ENCODE measurements around the gene PLAAT4.

The PLAAT4 gene

GRCh38 chr11:63516109-63516508 is 20.5 kb upstream of the PLAAT4 start:
- no peak for TF ChIP-seq CTCF (IDR thresholded peaks at IDR 0.05; ENCODE audit: insufficient read depth, low read length, missing control alignments)
- ChIA-PET POLR2A (no interaction called here), CTCF (interaction anchor here (2.1 kb wide), 1 partner anchor 37 kb away, joined by 5 read pairs; no protein-coding TSS in a partner anchor)
- no peak for DNase-seq (ENCODE audit: low read depth, low spot score)
- H3K4me3 ChIP-seq (ENCODE audit: low read depth, low read length) = no peak overlapping the region

DNA sequence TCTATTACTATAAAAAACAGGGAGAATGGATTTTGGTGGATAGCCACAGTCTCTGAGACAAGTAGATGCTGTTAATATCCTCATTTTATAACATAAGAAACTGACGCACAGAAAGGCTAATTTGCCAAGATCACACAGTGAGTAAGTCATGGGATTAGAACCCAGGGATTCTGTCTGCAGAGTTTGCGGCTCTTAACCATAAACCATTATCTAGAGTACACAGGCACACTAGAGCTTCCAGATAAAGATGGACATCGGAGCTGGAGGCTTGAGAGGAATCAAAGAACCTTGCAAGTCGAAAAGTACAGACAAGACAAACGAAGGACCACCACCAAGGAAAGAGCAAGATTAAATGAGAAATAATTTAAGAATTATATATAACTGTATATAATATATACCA is 19.5 kb upstream of the PLAAT4 start:
- DNase-seq (ENCODE audit: low read depth, low spot score) = no peak
- no peak overlapping the region for H3K4me3 ChIP-seq (ENCODE audit: low read depth, low read length)
- POLR2A ChIA-PET = no interaction called here
- CTCF ChIA-PET = no interaction called here
- no peak for TF ChIP-seq CTCF (IDR thresholded peaks at IDR 0.05; ENCODE audit: insufficient read depth, low read length, missing control alignments)

DNA sequence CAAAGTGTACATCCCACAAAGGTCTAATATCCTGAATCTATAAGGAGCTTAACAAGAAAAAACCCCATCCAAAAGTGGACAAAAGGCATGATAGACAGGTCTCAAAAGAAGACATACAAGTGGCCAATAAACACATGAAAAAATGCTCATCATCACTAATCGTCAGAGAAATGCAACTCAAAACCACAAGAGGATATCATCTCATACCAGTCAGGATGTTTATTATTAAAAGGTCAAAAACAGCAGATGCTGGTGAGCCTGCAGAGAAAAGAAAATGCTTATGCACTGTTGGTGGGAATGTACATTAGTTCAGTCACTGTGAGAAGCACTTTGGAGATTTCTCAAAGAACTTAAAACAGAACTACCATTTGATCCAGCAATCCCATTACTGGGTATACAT is 18.1 kb upstream of the PLAAT4 start:
- no peak overlapping the region for H3K4me3 ChIP-seq (ENCODE audit: low read depth, low read length)
- DNase-seq (ENCODE audit: low read depth, low spot score) = peak; percentile 56
- ChIA-PET POLR2A (no interaction called here), CTCF (interaction anchor here (1.1 to 1.2 kb wide), 2 partner anchors 14 to 108 kb away, joined by 3 read pairs; no protein-coding TSS in a partner anchor)
- TF ChIP-seq CTCF (IDR thresholded peaks at IDR 0.05; ENCODE audit: insufficient read depth, low read length, missing control alignments) = no peak

DNA sequence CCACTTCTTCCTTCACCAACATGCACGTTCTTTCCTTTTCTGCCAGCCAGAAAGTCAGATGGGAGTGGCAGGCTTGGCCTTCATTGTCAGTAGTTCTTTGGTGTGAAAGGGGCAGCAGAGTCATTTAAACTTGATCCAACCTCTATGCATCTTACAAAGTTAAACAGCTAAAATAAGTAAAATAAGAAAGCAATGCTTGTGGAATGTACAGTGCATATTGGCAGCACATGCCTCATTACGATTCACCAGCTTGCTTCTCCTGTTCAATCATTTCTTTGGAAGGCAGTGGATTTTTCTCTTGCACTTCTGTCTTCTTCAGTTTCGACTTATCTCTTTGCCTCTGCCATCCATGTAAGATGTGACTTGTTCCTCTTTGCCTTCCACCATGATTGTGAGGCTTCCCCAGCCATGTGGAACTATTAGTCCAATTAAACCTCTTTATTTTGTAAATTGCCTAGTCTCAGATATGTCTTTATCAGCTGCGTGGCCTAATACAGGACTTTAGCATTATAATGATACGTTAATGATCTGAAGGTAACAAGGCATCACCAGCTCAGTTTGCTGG is 15.9 kb upstream of the PLAAT4 start:
- no peak overlapping the region for H3K4me3 ChIP-seq (ENCODE audit: low read depth, low read length)
- CTCF ChIA-PET = interaction anchor here (1.9 kb wide), 1 partner anchor 10 kb away, joined by 6 read pairs; no protein-coding TSS in a partner anchor
- no peak for DNase-seq (ENCODE audit: low read depth, low spot score)
- POLR2A ChIA-PET = no interaction called here
- no peak for TF ChIP-seq CTCF (IDR thresholded peaks at IDR 0.05; ENCODE audit: insufficient read depth, low read length, missing control alignments)

- no peak overlapping the region for H3K4me3 ChIP-seq (ENCODE audit: low read depth, low read length)
- CTCF ChIA-PET = no interaction called here
- no peak for DNase-seq (ENCODE audit: low read depth, low spot score)
- POLR2A ChIA-PET = no interaction called here
- TF ChIP-seq CTCF (IDR thresholded peaks at IDR 0.05; ENCODE audit: insufficient read depth, low read length, missing control alignments) = no peak
Observed at GRCh38 chr11:63521896-63522295, 14.7 kb upstream of the PLAAT4 start.

- ChIA-PET CTCF (no interaction called here), POLR2A (no interaction called here)
- TF ChIP-seq CTCF (IDR thresholded peaks at IDR 0.05; ENCODE audit: insufficient read depth, low read length, missing control alignments) = no peak
- no peak for DNase-seq (ENCODE audit: low read depth, low spot score)
- no peak overlapping the region for H3K4me3 ChIP-seq (ENCODE audit: low read depth, low read length)
Observed at GRCh38 chr11:63523151-63523550, 13.5 kb upstream of the PLAAT4 start.

Data from AG04449 (cell line).